ENCODE data around the gene CLDN5. TPM values are rescaled to one million over a fixed set of nuclear protein-coding genes. Genes with fewer than 3 reads are reported as not detected.

The CLDN5 gene
- total RNA-seq, 4 donors from 2014 or later, result 66.3 to 362 (median 129) TPM

DNA sequence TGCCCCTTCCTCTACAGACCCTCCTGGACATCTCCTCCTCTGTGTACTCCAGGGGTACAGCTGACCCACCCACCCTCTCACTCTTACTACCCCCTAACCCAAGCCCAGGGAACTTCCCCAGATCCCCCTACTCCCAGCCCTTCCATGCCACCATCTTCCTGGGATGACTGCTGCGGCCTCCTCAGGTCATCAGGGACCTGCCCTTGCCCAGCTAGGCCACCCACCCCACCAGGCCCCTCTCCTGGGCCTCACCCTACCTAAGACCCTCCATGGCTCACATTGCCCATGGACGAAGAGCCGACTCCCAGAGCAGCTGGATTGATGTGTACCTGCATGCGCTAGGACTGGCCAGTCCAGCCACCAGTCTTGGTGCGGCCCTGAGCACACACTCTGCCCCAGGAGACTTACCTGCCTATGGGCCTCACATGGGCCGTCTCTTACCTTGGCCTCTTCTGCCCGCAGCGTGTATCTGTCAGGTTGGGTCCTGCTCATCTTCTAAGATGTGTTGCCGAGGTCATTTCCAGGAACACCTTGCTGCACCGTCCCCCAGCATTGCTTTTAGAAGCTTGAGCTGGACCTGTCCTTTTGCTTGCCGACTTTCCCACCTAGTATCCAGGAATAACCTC, 2.0 kb upstream of the CLDN5 start:
- TF ChIP-seq, protein P1, sequence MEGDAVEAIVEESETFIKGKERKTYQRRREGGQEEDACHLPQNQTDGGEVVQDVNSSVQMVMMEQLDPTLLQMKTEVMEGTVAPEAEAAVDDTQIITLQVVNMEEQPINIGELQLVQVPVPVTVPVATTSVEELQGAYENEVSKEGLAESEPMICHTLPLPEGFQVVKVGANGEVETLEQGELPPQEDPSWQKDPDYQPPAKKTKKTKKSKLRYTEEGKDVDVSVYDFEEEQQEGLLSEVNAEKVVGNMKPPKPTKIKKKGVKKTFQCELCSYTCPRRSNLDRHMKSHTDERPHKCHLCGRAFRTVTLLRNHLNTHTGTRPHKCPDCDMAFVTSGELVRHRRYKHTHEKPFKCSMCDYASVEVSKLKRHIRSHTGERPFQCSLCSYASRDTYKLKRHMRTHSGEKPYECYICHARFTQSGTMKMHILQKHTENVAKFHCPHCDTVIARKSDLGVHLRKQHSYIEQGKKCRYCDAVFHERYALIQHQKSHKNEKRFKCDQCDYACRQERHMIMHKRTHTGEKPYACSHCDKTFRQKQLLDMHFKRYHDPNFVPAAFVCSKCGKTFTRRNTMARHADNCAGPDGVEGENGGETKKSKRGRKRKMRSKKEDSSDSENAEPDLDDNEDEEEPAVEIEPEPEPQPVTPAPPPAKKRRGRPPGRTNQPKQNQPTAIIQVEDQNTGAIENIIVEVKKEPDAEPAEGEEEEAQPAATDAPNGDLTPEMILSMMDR (IDR thresholded peaks at IDR 0.05; ENCODE audit: low read depth), result no peak

DNA sequence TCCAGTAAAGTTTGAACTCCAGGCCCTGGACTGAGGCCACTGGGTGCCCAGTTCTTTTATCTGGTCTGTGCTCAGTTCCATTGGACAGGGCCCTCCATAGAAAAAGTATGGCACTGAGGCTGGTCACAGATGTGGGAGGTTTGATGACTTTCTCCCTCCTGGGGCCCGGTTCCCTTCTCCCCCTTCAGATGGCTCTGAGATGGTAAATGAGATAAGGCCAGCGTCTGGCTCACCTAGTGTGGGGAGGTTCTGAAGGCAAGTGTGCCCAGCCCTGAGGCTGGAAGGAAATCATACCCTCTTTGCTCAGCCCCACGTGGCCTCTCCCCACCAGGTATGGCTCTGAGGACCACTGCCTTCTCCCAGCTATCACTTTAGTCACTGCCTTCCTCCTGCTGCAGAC, 1.5 kb upstream of the CLDN5 start:
- TF ChIP-seq, protein P1 (IDR thresholded peaks at IDR 0.05; ENCODE audit: low read depth), result no peak

DNA sequence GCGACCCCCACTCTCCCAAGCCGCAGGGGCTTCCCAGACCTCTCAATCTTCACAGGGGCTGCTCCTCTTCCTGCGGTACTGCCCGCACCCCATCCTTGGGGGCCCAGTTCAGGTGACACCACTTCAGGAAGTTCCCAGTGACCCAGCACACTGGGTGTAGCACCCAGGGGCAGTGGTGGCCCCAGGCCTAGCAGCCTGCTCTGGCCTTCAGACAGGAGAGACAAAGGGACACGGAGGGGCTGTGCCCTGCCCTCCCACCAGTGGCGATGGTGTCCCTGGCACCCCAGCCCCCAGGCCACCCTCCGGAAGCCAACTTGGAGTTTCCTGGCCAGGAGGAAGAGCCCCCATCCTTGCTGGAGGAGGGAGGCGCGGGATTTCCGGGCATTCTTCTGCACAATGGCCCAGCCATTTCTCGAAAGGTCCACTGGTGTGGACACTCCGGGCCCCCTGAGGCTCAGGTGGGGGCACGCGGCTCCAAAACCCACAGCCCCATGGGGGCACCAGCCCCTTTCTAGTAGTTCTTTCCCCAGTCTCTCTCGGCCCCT, 978 bp upstream of the CLDN5 start:
- TF ChIP-seq, protein P1 (IDR thresholded peaks at IDR 0.05; ENCODE audit: low read depth), result no peak

DNA sequence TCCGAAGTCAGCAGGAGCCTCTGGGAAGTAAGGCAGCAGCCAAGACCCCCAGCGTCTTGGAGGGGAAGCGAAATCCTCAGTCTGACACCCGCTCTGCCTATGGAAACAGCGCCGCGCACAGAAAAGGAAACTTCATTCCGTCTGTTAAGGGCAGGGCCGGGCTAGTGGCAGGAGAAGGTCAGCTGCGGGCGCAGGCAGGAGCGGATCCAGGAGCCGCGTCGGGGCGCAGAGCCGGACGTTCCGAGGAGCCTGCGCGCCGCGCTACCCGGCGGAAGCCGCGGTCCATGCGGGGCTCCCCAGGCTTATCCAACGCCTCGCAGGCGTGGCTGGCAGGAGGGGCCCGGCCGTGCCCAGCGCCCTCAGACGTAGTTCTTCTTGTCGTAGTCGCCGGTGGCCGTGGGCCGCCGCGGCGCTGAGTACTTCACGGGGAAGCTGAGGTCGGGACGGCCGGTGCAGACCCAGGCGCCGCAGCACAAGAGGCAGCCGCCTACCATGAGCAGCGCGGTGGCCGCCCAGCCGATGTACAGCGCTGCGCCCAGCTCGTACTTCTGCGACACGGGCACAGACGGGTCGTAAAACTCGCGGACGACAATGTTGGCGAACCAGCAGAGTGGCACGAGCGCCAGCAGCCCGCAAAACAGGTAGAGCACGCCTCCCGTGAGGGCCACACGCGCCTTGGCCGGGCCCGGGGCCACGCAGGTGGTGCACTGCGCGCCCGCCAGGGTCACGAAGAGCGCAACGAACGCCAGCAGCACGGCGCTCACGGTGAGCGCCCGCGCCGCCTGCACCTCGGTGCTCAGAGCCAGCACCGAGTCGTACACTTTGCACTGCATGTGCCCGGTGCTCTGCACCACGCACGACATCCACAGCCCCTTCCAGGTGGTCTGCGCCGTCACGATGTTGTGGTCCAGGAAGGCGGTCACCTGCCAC, 705 bp downstream of the CLDN5 start:
- TF ChIP-seq, protein P1 (IDR thresholded peaks at IDR 0.05; ENCODE audit: low read depth), result no peak

DNA sequence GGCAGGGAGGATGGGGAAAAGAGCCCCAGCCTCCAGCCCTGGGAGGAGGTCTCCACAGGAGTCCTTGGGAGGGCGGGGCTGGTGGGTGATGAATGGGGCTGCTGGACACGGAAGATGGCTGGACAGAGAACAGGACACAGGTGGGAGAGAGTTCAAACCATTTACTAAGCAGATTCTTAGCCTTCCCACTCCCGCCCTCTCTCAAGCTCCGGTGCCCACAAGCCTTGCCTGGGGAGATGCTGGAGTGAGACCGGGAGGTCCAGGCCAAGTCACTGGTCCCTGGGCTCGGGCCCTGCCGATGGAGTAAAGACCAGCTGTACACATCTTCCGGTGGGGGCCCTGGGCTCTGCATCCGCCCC, 1.4 kb downstream of the CLDN5 start:
- TF ChIP-seq, protein P1 (IDR thresholded peaks at IDR 0.05; ENCODE audit: low read depth), result no peak

DNA sequence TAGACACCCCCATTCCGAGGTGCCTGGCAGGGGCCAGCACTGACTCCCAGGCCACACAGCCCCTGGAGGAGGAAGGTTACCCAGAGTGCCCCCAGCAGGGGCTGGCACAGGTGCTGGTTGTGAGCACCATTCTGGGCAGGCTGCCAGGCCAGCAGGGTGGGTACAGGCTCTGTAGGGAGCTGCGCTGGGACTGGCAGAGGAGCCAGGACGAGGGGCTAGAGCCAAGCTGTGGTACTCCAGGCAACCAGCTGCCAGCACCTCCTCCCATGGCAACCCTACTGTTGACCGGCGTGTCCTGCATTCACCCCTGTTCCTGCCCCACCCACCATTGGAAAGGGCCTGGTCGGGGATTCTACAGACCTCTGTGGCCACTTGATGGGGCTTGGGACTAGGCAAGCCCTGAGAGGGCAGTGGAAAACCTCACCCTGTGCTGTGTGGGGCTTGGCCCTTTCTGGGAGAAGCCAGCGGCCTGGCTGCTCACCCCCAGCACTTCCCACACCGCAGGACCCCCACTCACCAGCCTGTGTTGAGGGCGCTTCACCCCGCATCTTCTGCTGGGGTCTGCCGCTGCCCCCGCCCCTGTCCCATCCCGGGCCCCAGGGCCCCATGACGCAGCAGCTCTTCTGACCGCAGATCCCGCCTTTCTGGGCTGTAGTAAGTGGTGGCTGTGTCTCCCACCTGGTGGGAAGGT, 1.9 kb downstream of the CLDN5 start:
- TF ChIP-seq, protein P1 (IDR thresholded peaks at IDR 0.05; ENCODE audit: low read depth), result no peak
